ENCODE results near the gene DMPK. TPM values are rescaled to one million over a fixed set of nuclear protein-coding genes. Genes with fewer than 3 reads are reported as not detected.

Gene DMPK, protein sequence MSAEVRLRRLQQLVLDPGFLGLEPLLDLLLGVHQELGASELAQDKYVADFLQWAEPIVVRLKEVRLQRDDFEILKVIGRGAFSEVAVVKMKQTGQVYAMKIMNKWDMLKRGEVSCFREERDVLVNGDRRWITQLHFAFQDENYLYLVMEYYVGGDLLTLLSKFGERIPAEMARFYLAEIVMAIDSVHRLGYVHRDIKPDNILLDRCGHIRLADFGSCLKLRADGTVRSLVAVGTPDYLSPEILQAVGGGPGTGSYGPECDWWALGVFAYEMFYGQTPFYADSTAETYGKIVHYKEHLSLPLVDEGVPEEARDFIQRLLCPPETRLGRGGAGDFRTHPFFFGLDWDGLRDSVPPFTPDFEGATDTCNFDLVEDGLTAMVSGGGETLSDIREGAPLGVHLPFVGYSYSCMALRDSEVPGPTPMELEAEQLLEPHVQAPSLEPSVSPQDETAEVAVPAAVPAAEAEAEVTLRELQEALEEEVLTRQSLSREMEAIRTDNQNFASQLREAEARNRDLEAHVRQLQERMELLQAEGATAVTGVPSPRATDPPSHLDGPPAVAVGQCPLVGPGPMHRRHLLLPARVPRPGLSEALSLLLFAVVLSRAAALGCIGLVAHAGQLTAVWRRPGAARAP
- total RNA-seq (2021; ENCODE audit: unreplicated experiment) (119 TPM), Bru-seq, nascent RNA (percentile 76 among the genes with signal in this experiment), BruChase-seq, experiment 1, labeled RNA remaining after a 2-hour chase (percentile 90 among the genes with signal in this experiment), BruChase-seq, experiment 2, labeled RNA remaining after a 6-hour chase (percentile 94 among the genes with signal in this experiment)
- polyA plus RNA-seq (2012; ENCODE audit: insufficient read length): 151 TPM
- long read RNA-seq, transcript DMPK-202 (14 exons, 3,227 nt): minor isoform, 11 of 168 reads
- long read RNA-seq, transcript DMPK-201 (15 exons, 2,787 nt): major isoform, 16 of 168 reads
- long read RNA-seq, transcript DMPK-204 (15 exons, 2,754 nt): minor isoform, 8 of 168 reads
- long read RNA-seq, transcript DMPK-215 (1 exons, 1,410 nt): minor isoform, 13 of 168 reads
- long read RNA-seq, partial matches to known transcripts: 31 of 168 reads
- long read RNA-seq, other reads (novel, unspliced or antisense): 81 of 168 reads

- TF ChIP-seq POLR2AphosphoS5 (IDR thresholded peaks at IDR 0.05; ENCODE audit: low read depth, low read length): peak; percentile 70; the same call in 1 of the 2 replicates
- no peak for TF ChIP-seq TCF7L2 (IDR thresholded peaks at IDR 0.05; ENCODE audit: low read depth, low read length)
- no peak for TF ChIP-seq SIN3A (IDR thresholded peaks at IDR 0.05; ENCODE audit: borderline replicate concordance, insufficient read depth, low read depth, low read length)
- TF ChIP-seq, protein P1, sequence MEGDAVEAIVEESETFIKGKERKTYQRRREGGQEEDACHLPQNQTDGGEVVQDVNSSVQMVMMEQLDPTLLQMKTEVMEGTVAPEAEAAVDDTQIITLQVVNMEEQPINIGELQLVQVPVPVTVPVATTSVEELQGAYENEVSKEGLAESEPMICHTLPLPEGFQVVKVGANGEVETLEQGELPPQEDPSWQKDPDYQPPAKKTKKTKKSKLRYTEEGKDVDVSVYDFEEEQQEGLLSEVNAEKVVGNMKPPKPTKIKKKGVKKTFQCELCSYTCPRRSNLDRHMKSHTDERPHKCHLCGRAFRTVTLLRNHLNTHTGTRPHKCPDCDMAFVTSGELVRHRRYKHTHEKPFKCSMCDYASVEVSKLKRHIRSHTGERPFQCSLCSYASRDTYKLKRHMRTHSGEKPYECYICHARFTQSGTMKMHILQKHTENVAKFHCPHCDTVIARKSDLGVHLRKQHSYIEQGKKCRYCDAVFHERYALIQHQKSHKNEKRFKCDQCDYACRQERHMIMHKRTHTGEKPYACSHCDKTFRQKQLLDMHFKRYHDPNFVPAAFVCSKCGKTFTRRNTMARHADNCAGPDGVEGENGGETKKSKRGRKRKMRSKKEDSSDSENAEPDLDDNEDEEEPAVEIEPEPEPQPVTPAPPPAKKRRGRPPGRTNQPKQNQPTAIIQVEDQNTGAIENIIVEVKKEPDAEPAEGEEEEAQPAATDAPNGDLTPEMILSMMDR (IDR thresholded peaks at IDR 0.05): no peak
- TF ChIP-seq, protein P2, sequence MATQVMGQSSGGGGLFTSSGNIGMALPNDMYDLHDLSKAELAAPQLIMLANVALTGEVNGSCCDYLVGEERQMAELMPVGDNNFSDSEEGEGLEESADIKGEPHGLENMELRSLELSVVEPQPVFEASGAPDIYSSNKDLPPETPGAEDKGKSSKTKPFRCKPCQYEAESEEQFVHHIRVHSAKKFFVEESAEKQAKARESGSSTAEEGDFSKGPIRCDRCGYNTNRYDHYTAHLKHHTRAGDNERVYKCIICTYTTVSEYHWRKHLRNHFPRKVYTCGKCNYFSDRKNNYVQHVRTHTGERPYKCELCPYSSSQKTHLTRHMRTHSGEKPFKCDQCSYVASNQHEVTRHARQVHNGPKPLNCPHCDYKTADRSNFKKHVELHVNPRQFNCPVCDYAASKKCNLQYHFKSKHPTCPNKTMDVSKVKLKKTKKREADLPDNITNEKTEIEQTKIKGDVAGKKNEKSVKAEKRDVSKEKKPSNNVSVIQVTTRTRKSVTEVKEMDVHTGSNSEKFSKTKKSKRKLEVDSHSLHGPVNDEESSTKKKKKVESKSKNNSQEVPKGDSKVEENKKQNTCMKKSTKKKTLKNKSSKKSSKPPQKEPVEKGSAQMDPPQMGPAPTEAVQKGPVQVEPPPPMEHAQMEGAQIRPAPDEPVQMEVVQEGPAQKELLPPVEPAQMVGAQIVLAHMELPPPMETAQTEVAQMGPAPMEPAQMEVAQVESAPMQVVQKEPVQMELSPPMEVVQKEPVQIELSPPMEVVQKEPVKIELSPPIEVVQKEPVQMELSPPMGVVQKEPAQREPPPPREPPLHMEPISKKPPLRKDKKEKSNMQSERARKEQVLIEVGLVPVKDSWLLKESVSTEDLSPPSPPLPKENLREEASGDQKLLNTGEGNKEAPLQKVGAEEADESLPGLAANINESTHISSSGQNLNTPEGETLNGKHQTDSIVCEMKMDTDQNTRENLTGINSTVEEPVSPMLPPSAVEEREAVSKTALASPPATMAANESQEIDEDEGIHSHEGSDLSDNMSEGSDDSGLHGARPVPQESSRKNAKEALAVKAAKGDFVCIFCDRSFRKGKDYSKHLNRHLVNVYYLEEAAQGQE (IDR thresholded peaks at IDR 0.05; ENCODE audit: insufficient read depth in 1 of 2, low read depth in 2 of 2, low read length in 1 of 2): no peak
- in situ Hi-C loops (cut with HindIII; ENCODE audit: low pct_unique_long_range_greater_than_20kb, low sequenced_read_pairs) (no loop called here), intact Hi-C loops (cut with micrococcal nuclease; ENCODE audit: unreplicated experiment) (no loop called here)
- no TSS peak for BruUV-seq (replicated peaks)
- no peaks in the 10 kb centered on the region for H3K27me3 ChIP-seq (ENCODE audit: control insufficient read depth, insufficient read depth, low read length)
- no peaks in the 10 kb centered on the region for H3K9me3 ChIP-seq (ENCODE audit: control insufficient read depth, insufficient read depth, low read depth, low read length)
- H3K27ac ChIP-seq (ENCODE audit: low read length): peak within 1 kb of the TSS; percentile 87
- peaks cover 25% of the 10 kb centered on the region for H3K4me1 ChIP-seq (ENCODE audit: control insufficient read depth, insufficient read depth, low read length)
- CTCF ChIA-PET: interaction anchor here (0.5 to 1.0 kb wide), 5 partner anchors 13 to 120 kb away, joined by 3 to 10 read pairs (median 7); partner anchors contain the start of gene SIX5
- no peak for DNase-seq (ENCODE audit: low read depth, low spot score)
- peak within 1 kb of the TSS; percentile 52 to 62 for H3K4me3 ChIP-seq (ENCODE audit: low read depth in 2 of 2, low read length in 2 of 2)
- peak; percentile 58 for ATAC-seq
- no peaks in the 10 kb centered on the region for H3K36me3 ChIP-seq (ENCODE audit: control insufficient read depth, insufficient read depth, low read length)
- POLR2A ChIA-PET: interaction anchor here (0.6 kb wide), 1 partner anchor 11 kb away, joined by 8 read pairs; no protein-coding TSS in a partner anchor
Measured at GRCh38 chr19:45782162-45782691, at the start of gene DMPK. Gene DMPK (minus strand): TSS chr19:45782490. CDS start chr19:45782352, 138 bp downstream.

- intact Hi-C loops (cut with micrococcal nuclease; ENCODE audit: unreplicated experiment): no loop called here
- TF ChIP-seq, protein P1 (IDR thresholded peaks at IDR 0.05): no peak
- no peak for TF ChIP-seq POLR2AphosphoS5 (IDR thresholded peaks at IDR 0.05; ENCODE audit: low read depth, low read length)
- no peak for TF ChIP-seq TCF7L2 (IDR thresholded peaks at IDR 0.05; ENCODE audit: low read depth, low read length)
- TF ChIP-seq SIN3A (IDR thresholded peaks at IDR 0.05; ENCODE audit: borderline replicate concordance, insufficient read depth, low read depth, low read length): no peak
- TF ChIP-seq, protein P2 (IDR thresholded peaks at IDR 0.05; ENCODE audit: insufficient read depth in 1 of 2, low read depth in 2 of 2, low read length in 1 of 2): no peak
- Histone ChIP-seq H3K27me3 (ENCODE audit: control insufficient read depth, insufficient read depth, low read length) (no peaks in the 10 kb centered on the region), H3K4me3 (ENCODE audit: low read depth in 2 of 2, low read length in 2 of 2) (no peak overlapping the region), H3K27ac (ENCODE audit: low read length) (no peak overlapping the region), H3K4me1 (ENCODE audit: control insufficient read depth, insufficient read depth, low read length) (no peaks in the 10 kb centered on the region; the same call in 1 of the 2 replicates), H3K36me3 (ENCODE audit: control insufficient read depth, insufficient read depth, low read length) (no peaks in the 10 kb centered on the region), H3K9me3 (ENCODE audit: control insufficient read depth, insufficient read depth, low read depth, low read length) (no peaks in the 10 kb centered on the region)
- in situ Hi-C loops (cut with HindIII; ENCODE audit: low pct_unique_long_range_greater_than_20kb, low sequenced_read_pairs): no loop called here
- ChIA-PET POLR2A (no interaction called here), CTCF (no interaction called here)
- DNase-seq (ENCODE audit: low read depth, low spot score): no peak
- BruUV-seq (replicated peaks): no TSS peak
- ATAC-seq: no peak
Measured at GRCh38 chr19:45828945-45829344, 46.7 kb upstream of the DMPK start.
